ENCODE measurements around the gene CLCN1.

Gene CLCN1

DNA sequence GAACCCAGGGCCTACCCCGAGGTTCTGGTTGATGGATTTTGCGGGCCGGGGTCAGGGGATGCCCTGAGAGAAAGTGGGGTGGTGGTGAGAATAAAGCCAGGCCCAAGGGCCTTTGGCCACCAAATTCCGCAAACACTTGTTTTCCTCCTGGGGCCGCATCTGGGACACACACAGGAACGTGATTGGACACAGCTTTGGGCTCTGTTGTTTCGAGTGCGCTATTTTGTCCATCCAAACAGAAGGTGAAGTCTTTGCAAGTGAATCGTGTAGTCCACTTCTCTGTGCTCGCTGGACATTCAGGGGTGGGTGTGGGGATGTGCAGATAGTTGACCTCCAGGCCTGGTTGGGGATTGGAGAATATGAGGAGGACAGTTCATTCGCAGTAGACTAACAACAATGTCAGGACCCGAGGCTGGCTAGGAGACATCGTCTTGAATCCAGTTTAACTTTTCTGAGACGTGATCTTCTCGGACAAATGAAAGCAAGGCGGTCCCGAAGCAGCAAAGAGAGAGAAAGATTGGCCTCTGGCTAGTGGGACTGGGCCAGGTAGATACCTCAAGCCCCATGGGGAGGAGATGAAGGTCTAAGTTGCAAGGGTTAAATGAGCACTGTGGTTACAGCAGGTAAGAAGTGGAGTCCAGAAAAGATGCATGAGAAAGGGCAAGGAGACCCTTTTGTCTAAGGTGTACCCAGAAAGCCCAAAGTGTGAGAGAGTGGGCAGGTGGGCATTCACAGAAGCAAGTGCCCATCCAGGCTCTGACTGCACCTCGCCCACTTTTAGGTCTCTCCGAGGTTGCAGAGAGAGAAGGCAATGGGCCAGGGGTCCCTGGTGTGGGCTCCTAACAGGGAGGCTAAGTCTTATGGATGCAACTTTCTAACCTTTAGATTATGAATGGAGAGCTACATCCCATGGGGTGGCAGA lies 47.4 kb downstream of the CLCN1 start:
- DNase-seq (ENCODE audit: low read depth in 2 of 2): no peak

DNA sequence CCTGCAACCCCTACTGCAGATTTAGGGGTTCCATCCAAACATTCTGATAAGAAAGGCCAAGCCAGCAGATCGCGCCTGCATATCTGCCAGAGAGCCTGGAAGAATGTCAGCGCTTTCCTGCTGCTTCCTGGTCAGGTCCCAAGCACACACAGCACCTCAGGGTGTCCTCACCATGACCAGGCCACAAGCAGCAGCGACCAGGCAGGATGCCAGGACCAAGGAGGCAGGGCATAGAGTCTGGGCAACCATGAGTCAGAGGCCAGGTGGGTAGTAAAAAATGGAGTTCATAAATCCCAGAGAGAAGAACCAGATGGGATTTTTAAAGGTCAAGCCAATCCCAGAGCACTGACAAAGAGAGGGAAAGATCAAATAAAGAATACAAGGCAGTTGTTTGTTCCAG lies 52.1 kb downstream of the CLCN1 start:
- DNase-seq (ENCODE audit: low read depth in 2 of 2): no peak

DNA sequence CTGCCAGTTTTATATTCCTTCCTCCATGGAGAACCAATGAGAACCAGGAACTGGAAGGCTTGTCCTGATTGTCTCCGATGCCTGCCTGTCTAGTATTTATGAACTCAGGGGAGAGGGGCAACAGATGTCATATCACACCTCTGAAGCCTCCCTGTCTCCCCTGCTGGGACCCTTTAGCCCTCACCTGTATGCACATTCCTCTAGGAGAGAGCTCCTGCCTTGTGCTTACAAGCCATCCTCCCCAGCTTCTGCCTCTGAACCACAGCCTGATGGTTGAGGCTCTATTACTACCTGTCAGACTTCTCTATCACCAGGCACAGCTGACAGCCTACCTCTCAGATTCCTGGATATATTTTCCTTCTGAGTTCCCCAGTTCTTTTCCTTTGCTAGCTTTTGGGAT lies 52.5 kb downstream of the CLCN1 start:
- no peak for DNase-seq (ENCODE audit: low read depth in 2 of 2)

DNA sequence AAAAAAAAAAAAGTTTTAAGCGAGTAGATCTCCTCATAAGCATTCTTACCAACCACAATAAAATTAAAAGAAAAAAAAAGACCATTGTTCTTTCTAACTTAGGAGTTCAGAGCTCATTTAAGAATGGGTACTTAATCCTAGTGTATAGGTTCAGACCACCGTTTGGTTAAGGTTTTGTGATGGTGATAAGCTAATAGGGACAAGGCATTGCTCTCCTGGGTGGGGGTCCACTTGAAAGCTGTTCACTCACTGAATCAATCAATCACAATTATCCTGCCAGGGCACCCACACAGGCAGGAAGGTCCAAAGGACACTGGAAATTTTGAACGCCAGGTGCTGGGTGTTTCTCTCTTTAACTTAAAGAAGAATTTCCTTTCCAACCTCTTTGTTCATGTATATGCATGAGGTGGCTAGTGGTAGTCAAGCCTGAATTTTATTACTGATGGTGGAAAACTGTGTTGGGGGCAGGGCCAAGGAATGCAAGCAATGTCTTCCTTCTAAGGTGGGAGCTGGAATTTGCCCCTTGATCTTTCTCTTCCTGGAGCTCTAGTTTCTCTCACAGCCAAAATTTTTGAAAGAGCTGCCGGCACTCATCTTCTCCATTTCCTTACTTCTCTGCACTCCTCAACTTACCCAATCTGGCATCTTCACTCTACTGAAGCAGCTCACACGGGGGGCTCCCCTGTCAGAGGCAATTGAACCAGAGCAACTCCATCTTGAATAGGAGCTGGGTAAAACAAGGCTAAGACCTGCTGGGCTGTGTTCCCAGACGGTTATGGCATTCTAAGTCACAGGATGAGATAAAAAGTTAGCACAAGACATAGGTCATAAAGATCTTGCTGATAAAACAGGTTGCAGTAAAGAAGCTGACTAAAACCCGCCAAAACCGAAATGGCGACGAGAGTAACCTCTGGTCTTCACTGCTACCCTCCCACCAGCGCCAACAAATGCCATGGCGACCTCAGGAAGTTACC lies 54.1 kb downstream of the CLCN1 start:
- DNase-seq (ENCODE audit: low read depth in 2 of 2): no peak

DNA sequence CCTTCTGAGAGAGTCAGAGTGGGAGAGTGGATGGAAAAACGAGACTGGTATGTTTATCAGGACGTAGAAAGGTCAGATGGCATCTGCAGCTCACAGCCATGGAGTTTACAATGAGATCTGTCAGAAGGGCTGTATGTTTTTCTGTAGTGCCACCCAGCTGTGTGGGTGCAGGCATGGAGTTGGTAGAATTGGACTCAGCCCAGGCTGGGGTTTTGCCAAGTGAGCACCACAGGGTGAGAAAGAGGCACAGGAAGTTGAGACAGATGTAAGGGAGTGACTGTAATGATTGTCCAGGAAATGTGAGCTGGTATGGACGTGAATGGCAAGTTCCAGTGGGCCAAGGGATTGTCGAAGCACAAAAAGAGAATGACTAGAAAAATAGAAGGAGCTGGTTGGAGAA lies 56.2 kb downstream of the CLCN1 start:
- DNase-seq (ENCODE audit: low read depth in 2 of 2): no peak

DNA sequence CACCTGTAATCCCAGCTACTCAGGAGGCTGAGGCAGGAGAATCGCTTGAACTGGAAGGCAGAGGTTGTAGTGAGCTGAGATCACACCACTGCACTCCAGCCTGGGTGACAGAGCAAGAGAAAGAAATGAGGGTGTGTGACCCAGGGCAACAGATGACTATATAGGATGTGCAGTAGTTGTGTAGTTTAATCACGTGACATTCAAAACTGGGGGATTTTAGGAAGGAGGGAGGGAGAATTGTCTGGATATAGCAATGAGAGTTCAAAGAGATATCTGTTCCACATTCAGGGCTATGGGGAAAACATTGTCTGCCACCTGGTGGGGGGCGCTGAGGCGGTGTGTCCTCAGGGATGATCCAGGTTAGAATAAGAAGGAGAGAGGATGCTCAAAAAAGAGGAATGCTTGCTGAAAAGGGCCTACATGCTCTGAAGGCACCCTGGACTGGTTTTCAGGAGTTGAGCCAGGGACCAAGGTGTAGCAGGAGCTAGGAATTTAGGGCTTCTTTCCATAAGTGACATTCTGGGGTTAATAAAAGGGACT lies 57.4 kb downstream of the CLCN1 start:
- DNase-seq (ENCODE audit: low read depth in 2 of 2): no peak

DNA sequence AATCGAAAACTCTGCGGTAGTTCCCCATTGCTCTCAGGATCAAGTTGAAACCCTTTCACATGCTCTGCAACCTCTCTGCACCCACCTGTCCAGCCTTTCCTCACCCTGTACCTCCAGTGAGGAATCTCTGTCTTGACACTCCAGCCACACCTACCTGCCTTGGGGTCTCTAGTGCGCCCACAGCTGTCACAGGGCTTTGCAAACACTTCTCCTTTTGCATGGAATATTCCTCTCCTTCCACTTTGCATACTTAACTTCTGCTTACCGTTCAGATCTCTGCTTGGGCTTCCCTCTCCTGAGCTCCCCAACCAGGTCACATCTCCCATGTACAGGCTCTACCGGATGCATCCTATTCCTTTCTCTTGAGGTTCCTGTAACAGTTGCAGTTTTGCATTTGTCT lies 58.6 kb downstream of the CLCN1 start:
- no peak for DNase-seq (ENCODE audit: low read depth in 2 of 2)

DNA sequence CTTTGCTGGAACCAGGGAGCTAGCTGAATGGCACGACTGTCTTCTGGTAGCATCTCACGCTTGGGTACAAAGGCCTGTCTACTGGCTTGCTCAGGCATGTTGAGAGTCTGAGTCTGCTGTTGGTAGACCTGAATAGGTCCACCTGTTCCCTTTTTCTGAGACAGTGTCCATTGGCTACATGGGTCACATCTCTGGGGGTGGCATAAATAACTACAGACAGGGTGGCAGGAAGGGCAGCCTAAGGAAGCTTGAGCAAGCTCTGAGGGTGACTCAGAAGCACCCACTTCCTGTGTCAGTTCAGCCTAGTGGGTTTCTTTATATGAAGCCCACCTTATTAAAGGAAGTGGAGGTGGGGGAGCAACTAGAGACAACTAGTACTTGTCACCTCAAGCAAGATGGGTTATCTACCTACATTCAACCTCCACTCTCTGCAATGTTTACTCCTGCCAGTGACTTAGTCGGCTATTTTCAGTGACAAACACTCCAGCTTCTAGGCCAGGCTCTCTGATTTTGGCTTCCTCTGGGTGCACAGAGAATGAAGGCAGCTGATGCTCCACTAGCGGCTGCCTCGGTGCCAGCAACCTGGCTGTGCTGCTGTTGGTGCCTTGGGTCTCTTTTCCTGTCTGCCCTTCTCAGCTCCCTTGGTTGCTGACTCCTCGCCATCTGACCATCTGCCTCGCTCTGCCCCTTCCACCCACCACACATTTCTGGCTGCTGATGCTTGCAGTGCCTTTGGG lies 59.6 kb downstream of the CLCN1 start:
- no peak for DNase-seq (ENCODE audit: low read depth in 2 of 2)

DNA sequence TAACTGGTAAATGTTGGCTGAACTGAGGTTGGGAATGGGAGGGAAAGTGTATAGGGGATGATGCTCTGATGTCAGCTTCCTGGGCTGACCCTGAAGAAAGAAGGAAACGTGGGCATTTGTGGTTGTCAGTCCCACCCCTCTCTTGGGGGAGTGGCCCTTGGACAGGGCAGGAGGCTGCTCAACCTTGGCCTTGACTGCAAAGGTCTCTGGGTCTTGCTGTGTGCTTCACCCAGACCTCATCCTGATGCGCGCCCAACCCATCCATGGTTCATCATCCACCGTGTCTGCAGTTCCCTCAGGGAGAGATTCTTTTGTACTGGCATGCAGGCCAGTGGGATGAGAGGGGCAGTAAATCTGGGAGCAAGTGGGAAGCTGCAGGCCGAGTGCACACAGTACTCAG lies 60.5 kb downstream of the CLCN1 start:
- DNase-seq (ENCODE audit: low read depth in 2 of 2): no peak

DNA sequence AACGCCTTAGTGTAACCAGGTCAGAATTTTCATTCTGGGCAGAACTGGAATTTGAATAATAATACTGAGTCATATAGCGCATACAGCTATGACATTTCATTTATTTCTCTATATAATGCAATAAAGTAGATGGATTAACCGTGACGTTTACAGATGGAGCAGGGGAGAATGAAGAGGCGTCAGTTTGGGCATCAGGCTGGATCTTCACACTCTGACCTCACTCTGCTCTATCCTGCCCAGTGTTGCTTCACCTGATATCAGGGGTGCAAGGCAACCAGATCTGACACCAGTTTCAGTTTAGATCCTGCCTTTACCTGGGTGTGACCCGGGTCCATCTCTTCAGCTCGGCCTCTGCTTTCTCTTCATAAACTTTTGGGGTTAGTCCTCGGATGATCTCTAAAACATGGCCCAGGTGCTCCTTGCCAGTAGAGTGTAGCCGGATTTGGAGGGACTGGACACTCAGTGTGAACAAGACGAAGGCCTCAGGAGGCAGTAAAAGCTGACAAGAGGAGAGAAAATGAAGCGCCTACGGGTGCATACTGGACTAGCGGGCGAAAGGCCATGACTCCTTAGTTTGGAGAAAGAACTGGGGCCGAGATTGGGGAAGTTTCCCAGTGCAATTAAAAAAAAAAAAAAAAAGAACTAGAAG lies 63.8 kb downstream of the CLCN1 start:
- no peak for DNase-seq (ENCODE audit: low read depth in 2 of 2)

DNA sequence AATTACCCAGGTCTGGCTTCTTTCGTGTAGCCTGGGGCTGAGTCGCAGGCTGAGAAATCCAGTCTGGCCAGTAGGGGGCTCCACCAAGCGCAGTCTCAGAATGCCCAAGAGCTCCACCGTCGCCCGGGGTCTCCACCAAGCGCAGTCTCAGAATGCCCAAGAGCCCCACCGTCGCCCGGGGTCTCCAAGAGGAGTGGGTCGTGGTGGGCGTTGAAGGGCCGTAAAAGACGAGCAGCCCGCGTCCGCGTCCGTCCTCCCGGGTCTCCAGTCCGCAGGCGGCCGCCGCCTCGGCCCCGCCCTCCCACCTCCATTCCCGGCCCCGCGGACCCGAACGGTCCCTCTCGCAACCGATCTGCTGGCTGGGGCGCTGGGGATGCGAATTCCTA lies 64.3 kb downstream of the CLCN1 start:
- peak; percentile 63 for DNase-seq (ENCODE audit: low read depth in 2 of 2)

DNA sequence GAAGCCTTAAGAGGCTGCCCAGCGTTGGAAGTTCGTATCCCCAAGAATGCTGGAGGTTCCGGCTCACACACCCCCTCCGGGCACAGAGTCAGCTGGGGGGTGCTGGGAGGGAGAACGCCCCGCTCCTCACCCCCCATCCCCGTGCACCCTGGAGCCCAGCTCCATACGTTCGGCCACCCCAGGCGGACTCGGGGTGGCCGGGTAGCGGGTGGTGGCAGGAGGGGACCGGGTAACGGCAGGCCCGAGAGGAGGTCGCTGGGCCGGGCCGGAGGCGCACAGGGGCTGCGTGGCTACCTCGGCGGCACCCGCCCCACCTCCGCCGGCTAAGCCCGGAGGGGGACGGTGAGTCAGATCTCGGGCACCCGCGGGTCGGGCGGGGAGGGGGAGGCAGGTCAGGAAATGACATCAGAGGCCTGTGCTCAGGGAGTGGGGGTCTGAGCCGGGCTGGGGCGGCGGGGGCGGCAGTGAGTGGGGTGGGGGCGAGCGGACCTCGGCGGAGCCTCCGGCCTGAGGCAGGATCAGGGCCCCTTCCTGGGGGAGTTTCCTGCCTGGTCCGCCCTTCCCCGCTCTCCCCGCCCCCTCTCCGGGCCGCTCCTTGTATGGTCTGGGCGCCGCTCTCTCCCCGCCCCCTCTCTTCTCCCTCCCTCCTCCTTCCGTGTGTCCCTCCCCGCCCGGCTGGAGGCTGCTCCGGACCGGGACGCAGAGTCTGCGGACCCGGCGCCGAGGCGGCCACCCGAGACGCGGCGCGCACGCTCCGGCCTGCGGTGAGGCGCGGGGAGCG lies 64.9 kb downstream of the CLCN1 start, which contains the start of gene ZYX:
TSS of gene ZYX (plus strand) at position 700 of the 781 bp plus-strand sequence. CDS start 227 bp downstream, outside the sequence.
- peak; percentile 88 to 89 for DNase-seq (ENCODE audit: low read depth in 2 of 2)

DNA sequence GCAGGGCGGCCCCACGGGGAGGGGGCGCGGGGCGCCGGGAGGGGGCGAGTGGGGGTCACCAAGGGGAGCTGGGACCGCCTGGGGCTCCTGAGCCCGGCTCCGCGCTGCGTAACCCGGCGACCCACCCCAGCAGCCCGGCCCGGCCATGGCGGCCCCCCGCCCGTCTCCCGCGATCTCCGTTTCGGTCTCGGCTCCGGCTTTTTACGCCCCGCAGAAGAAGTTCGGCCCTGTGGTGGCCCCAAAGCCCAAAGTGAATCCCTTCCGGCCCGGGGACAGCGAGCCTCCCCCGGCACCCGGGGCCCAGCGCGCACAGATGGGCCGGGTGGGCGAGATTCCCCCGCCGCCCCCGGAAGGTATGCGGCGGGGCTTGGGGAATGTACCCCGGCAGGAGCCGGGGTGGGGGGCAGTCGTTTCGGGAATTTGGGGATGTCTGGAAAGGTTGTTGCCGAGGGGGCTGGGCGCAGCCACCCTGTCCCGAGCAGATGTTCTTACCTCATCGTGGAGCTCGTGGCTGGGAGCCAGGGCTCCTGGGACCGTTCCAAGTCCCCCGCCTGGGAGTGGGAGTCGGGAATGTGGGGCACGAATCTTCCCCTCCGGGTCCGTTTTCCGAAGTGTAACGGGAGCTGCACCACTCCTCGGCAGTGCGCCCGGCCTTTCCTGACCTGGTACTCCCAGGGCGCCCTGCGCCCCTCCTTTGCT lies 65.7 kb downstream of the CLCN1 start:
- peak; percentile 73 to 74 for DNase-seq (ENCODE audit: low read depth in 2 of 2)

DNA sequence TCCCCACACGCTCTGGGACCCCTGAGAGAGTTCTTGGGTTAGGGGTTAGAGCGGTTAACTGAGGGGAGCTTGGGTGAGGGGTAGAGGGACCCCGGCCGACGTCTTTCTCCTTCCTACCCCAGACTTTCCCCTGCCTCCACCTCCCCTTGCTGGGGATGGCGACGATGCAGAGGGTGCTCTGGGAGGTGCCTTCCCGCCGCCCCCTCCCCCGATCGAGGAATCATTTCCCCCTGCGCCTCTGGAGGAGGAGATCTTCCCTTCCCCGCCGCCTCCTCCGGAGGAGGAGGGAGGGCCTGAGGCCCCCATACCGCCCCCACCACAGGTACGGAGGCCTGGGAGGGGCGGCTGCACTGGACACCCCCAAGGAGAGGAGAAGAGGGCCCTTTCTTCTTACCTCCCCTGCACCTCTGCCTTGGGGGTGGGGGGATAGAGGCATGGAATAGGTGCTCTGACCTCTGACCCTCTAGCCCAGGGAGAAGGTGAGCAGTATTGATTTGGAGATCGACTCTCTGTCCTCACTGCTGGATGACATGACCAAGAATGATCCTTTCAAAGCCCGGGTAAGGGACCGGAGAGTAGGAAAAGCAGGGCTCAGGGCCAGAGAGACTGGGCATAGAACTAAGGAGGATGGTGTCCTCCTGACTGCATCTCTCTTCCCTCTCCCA lies 66.3 kb downstream of the CLCN1 start:
- no peak for DNase-seq (ENCODE audit: low read depth in 2 of 2)

DNA sequence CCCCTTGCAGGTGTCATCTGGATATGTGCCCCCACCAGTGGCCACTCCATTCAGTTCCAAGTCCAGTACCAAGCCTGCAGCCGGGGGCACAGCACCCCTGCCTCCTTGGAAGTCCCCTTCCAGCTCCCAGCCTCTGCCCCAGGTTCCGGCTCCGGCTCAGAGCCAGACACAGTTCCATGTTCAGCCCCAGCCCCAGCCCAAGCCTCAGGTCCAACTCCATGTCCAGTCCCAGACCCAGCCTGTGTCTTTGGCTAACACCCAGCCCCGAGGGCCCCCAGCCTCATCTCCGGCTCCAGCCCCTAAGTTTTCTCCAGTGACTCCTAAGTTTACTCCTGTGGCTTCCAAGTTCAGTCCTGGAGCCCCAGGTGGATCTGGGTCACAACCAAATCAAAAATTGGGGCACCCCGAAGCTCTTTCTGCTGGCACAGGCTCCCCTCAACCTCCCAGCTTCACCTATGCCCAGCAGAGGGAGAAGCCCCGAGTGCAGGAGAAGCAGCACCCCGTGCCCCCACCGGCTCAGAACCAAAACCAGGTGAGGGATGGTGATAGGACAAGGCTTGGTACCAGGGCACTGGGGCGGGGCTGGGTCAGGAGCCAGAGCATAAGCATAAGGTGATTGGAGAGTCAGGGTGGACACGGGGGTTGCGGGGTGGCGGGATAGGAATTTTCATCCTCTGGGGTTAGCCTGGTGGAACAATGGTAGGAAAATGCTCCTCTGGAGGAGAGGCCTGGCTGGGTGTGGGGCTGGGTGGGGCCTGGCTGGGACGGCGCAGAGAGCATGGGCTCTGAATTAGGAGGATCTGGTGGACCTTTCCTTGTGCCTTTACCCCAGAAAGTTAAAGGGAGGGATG lies 67.1 kb downstream of the CLCN1 start:
- DNase-seq (ENCODE audit: low read depth in 2 of 2): no peak

DNA sequence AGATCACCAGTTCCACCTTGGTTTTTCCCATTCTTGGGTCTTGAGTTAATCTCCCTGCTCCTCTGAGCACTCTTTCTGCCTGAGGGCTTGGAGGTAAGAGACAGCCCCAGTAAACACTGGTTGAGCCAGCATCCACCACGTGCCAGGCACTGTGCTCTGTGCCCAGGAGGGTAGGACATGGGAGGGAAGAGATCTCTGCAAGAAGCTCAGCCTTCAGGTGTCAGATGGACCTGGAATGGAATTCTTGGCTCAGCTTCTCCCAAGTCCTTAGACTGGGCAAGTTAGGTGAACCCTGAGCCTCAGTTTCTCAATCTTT lies 67.7 kb downstream of the CLCN1 start:
- no peak for DNase-seq (ENCODE audit: low read depth in 2 of 2)

DNA sequence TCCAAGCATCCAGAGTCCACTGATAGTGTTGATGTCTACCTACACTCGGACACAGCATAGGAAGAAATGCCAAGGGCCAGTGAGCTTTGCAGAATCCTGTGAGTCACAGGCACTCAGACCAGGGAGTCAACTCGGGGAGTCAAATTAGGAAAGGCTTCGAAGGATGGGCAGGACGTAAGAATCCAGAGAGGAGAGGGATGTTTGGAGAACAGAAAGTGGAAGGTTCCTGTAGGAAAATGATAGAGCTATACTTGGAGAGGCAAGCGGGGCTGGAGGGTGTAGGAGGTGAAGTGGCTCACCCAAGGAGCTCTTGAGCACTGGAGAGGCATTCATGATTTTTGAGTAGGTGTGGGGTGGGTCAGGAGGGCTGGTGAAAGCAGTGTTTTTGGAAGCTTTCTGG lies 68.2 kb downstream of the CLCN1 start:
- no peak for DNase-seq (ENCODE audit: low read depth in 2 of 2)
